Measurements from ENCODE around the gene MED20.

MED20 gene

DNA sequence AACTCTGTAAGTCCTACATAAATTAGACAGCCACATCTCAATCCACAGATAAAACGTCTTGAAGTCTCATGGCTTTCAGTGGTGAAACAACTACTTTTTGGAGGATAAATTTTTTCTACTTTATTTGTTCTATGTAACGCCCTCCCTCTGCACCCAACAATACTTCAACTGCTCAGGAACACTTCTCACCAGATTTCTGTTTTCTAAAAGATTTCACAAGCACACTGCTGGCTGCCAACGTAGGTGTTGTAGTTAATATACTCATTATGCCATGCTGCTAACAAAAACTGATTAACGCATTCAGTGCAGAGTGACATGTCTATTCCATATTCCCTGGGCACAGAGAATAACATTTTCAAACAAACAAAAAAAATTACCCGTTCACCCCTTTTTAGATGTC is 36.0 kb downstream of the MED20 start:
- H3K4me3 ChIP-seq, result no peak overlapping the region
- no peak for DNase-seq (ENCODE audit: low read depth, low spot score)
- no peak overlapping the region for H3K9ac ChIP-seq (ENCODE audit: insufficient read length)
- no peaks in the 10 kb centered on the region for H3K36me3 ChIP-seq (ENCODE audit: insufficient read depth, low read length)
- TF ChIP-seq FOXP2 (optimal IDR thresholded peaks at IDR 0.05; ENCODE audit: control extremely low read depth, extremely low read length, insufficient read depth), result no peak
- TF ChIP-seq EZH2 (IDR thresholded peaks at IDR 0.05), result no peak
- no peak for TF ChIP-seq POLR2AphosphoS5 (IDR thresholded peaks at IDR 0.05; ENCODE audit: borderline replicate concordance, low read depth, low read length)
- no peak overlapping the region for H3K27ac ChIP-seq
- no peaks in the 10 kb centered on the region for H3K9me3 ChIP-seq (ENCODE audit: low read depth, low read length)

GRCh38 chr6:41881506-41881905 is 39.4 kb downstream of the MED20 start:
- H3K27ac ChIP-seq, result no peak overlapping the region
- no peak for TF ChIP-seq EZH2 (IDR thresholded peaks at IDR 0.05)
- TF ChIP-seq FOXP2 (optimal IDR thresholded peaks at IDR 0.05; ENCODE audit: control extremely low read depth, extremely low read length, insufficient read depth), result no peak
- no peak for TF ChIP-seq POLR2AphosphoS5 (IDR thresholded peaks at IDR 0.05; ENCODE audit: borderline replicate concordance, low read depth, low read length)
- no peak for DNase-seq (ENCODE audit: low read depth, low spot score)
- H3K36me3 ChIP-seq (ENCODE audit: insufficient read depth, low read length), result no peaks in the 10 kb centered on the region
- H3K9ac ChIP-seq (ENCODE audit: insufficient read length), result no peak overlapping the region
- H3K4me3 ChIP-seq, result no peak overlapping the region
- no peaks in the 10 kb centered on the region for H3K9me3 ChIP-seq (ENCODE audit: low read depth, low read length)

DNA sequence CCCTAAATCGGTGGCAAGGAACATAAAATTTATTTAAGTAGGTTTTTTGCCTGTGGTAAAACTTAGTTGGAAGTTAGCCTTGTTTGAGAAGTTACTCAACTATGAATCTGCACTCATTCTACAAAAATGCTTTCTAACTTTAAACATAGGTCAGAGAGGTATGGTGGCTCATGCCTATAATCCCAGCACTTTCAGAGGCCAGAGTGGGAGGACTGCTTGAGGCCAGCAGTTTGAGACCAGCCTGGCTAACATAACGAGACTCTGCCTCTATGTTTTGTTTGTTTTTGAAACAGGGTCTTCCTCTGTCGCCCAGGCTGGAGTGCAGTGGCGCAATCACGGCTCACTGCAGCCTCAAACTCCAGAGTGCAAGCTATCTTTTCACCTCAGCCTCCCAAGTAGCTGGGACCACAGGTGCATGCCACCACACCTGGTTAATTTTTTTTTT is 42.0 kb downstream of the MED20 start:
- Histone ChIP-seq H3K4me3 (no peak overlapping the region), H3K9ac (ENCODE audit: insufficient read length) (no peak overlapping the region), H3K36me3 (ENCODE audit: insufficient read depth, low read length) (no peaks in the 10 kb centered on the region), H3K27ac (no peak overlapping the region), H3K9me3 (ENCODE audit: low read depth, low read length) (no peaks in the 10 kb centered on the region)
- DNase-seq (ENCODE audit: low read depth, low spot score), result no peak
- TF ChIP-seq POLR2AphosphoS5 (IDR thresholded peaks at IDR 0.05; ENCODE audit: borderline replicate concordance, low read depth, low read length) (no peak), EZH2 (IDR thresholded peaks at IDR 0.05) (no peak), FOXP2 (optimal IDR thresholded peaks at IDR 0.05; ENCODE audit: control extremely low read depth, extremely low read length, insufficient read depth) (no peak)

GRCh38 chr6:41878246-41878645 is 42.7 kb downstream of the MED20 start:
- H3K9ac ChIP-seq (ENCODE audit: insufficient read length), result no peak overlapping the region
- DNase-seq (ENCODE audit: low read depth, low spot score), result no peak
- TF ChIP-seq POLR2AphosphoS5 (IDR thresholded peaks at IDR 0.05; ENCODE audit: borderline replicate concordance, low read depth, low read length), result no peak
- TF ChIP-seq FOXP2 (optimal IDR thresholded peaks at IDR 0.05; ENCODE audit: control extremely low read depth, extremely low read length, insufficient read depth), result no peak
- no peak for TF ChIP-seq EZH2 (IDR thresholded peaks at IDR 0.05)

GRCh38 chr6:41877051-41877680 is 43.8 kb downstream of the MED20 start:
- DNase-seq (ENCODE audit: low read depth, low spot score), result no peak
- H3K4me3 ChIP-seq, result no peak overlapping the region
- no peak overlapping the region for H3K27ac ChIP-seq
- TF ChIP-seq EZH2 (IDR thresholded peaks at IDR 0.05), result no peak
- TF ChIP-seq FOXP2 (optimal IDR thresholded peaks at IDR 0.05; ENCODE audit: control extremely low read depth, extremely low read length, insufficient read depth), result no peak
- no peak for TF ChIP-seq POLR2AphosphoS5 (IDR thresholded peaks at IDR 0.05; ENCODE audit: borderline replicate concordance, low read depth, low read length)
- H3K36me3 ChIP-seq (ENCODE audit: insufficient read depth, low read length), result no peaks in the 10 kb centered on the region
- no peaks in the 10 kb centered on the region for H3K9me3 ChIP-seq (ENCODE audit: low read depth, low read length)
- H3K9ac ChIP-seq (ENCODE audit: insufficient read length), result no peak overlapping the region

More at GRCh38 chr6:41878246-41878645, 42.7 kb downstream of the MED20 start:
- Histone ChIP-seq H3K9me3 (ENCODE audit: low read depth, low read length) (no peaks in the 10 kb centered on the region), H3K4me3 (no peak overlapping the region), H3K27ac (no peak overlapping the region), H3K36me3 (ENCODE audit: insufficient read depth, low read length) (no peaks in the 10 kb centered on the region)

- no peak overlapping the region for H3K27ac ChIP-seq
- no peaks in the 10 kb centered on the region for H3K9me3 ChIP-seq (ENCODE audit: low read depth, low read length)
- no peaks in the 10 kb centered on the region for H3K36me3 ChIP-seq (ENCODE audit: insufficient read depth, low read length)
- H3K4me3 ChIP-seq, result no peak overlapping the region
- no peak for TF ChIP-seq EZH2 (IDR thresholded peaks at IDR 0.05)
- TF ChIP-seq POLR2AphosphoS5 (IDR thresholded peaks at IDR 0.05; ENCODE audit: borderline replicate concordance, low read depth, low read length), result no peak
- no peak for TF ChIP-seq FOXP2 (optimal IDR thresholded peaks at IDR 0.05; ENCODE audit: control extremely low read depth, extremely low read length, insufficient read depth)
- H3K9ac ChIP-seq (ENCODE audit: insufficient read length), result no peak overlapping the region
- no peak for DNase-seq (ENCODE audit: low read depth, low spot score)
Observed at GRCh38 chr6:41874741-41875140, 46.2 kb downstream of the MED20 start.

- no peak overlapping the region for H3K27ac ChIP-seq
- no peak for DNase-seq (ENCODE audit: low read depth, low spot score)
Observed at GRCh38 chr6:41872147-41872546, 48.8 kb downstream of the MED20 start.

DNA sequence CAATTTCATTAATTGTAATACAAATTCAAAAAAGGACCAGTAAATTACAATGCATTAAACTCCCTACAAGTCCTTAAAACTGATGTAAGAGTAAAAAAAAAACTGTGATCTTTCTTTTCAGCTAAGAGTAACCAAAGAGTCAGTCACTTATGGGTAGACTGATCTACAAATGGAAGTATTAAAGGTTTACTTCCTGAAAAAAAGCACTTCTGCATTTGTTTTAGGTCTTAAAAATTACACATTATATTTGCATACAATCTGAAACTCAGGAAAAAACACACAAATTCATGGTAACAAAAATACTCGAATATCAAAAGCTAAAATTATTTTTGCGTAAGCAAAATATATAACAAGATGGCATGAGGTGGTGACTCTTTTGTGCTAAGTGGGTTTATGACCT is 49.2 kb downstream of the MED20 start:
- no peaks in the 10 kb centered on the region for H3K9me3 ChIP-seq (ENCODE audit: low read depth, low read length)
- no peak for TF ChIP-seq FOXP2 (optimal IDR thresholded peaks at IDR 0.05; ENCODE audit: control extremely low read depth, extremely low read length, insufficient read depth)
- no peak for TF ChIP-seq POLR2AphosphoS5 (IDR thresholded peaks at IDR 0.05; ENCODE audit: borderline replicate concordance, low read depth, low read length)
- no peak overlapping the region for H3K9ac ChIP-seq (ENCODE audit: insufficient read length)
- no peak overlapping the region for H3K27ac ChIP-seq
- H3K4me3 ChIP-seq, result no peak overlapping the region
- no peaks in the 10 kb centered on the region for H3K36me3 ChIP-seq (ENCODE audit: insufficient read depth, low read length)
- DNase-seq (ENCODE audit: low read depth, low spot score), result no peak

More at GRCh38 chr6:41872147-41872546, 48.8 kb downstream of the MED20 start:
- Histone ChIP-seq H3K4me3 (no peak overlapping the region), H3K9me3 (ENCODE audit: low read depth, low read length) (no peaks in the 10 kb centered on the region), H3K36me3 (ENCODE audit: insufficient read depth, low read length) (no peaks in the 10 kb centered on the region), H3K9ac (ENCODE audit: insufficient read length) (no peak overlapping the region)
- TF ChIP-seq POLR2AphosphoS5 (IDR thresholded peaks at IDR 0.05; ENCODE audit: borderline replicate concordance, low read depth, low read length) (no peak), FOXP2 (optimal IDR thresholded peaks at IDR 0.05; ENCODE audit: control extremely low read depth, extremely low read length, insufficient read depth) (no peak), EZH2 (IDR thresholded peaks at IDR 0.05) (no peak)

DNA sequence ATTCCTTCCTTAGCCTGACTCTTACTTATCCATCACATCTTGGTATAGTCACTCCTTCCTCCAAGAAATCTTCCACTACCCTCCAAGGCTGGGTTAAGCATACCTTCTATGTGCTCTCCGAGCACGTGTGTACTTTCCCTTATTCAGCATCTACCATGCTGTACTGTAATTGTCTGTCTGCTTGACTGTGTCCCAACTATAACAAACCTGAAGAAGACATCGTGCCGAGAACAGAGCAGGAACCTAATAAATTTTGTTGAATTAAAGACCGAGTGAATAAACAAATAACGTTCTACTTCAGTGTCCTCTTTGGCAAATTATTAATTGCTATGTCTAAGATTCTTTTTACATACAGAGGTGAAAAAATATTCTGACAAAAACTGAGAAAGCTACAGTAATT is 61.6 kb downstream of the MED20 start:
- TF ChIP-seq POLR2AphosphoS5 (IDR thresholded peaks at IDR 0.05; ENCODE audit: borderline replicate concordance, low read depth, low read length) (no peak), EZH2 (IDR thresholded peaks at IDR 0.05) (no peak), FOXP2 (optimal IDR thresholded peaks at IDR 0.05; ENCODE audit: control extremely low read depth, extremely low read length, insufficient read depth) (no peak)
- Histone ChIP-seq H3K9ac (ENCODE audit: insufficient read length) (no peak overlapping the region), H3K36me3 (ENCODE audit: insufficient read depth, low read length) (no peaks in the 10 kb centered on the region), H3K9me3 (ENCODE audit: low read depth, low read length) (no peaks in the 10 kb centered on the region), H3K27ac (no peak overlapping the region), H3K4me3 (no peak overlapping the region)
- DNase-seq (ENCODE audit: low read depth, low spot score), result no peak

Data from SK-N-MC (cell line).